Measurements from ENCODE around the gene MRPL4. TPM values are rescaled to one million over a fixed set of nuclear protein-coding genes. Genes with fewer than 3 reads are reported as not detected.
A peak's percentile ranks its signal among the peaks of the same experiment; 100 is the strongest.

MRPL4 gene
- 100 to 1,000 TPM in 1 of 2 donors, 10 to 100 TPM in 1; 79.1 to 140 TPM for total RNA-seq

- Mint-ChIP-seq H3K27me3 (no peaks in the 10 kb centered on the region), H3K27ac (peak within 1 kb of the TSS; percentile 84 to 92), H3K4me3 (peak within 1 kb of the TSS; percentile 96), H3K36me3 (peaks cover 9% of the 10 kb centered on the region), H3K4me1 (ENCODE audit: low read depth in 2 of 2) (peaks cover 13 to 14% of the 10 kb centered on the region in 2 donors), H3K9me3 (no peaks in the 10 kb centered on the region)
- DNase-seq (ENCODE audit: low spot score) (peak; percentile 98), ATAC-seq (peak; percentile 97 to 98)
These were observed at the start of gene MRPL4 for GRCh38 chr19:10251792-10252694. Gene MRPL4 (plus strand): TSS chr19:10252214. CDS start chr19:10252254, 40 bp downstream.

GRCh38 chr19:10203686-10204085 is 48.3 kb upstream of the MRPL4 start:
- no peak for ATAC-seq
- peak overlapping the region in 1 of 2 donors; percentile 59 for H3K27ac Mint-ChIP-seq
- H3K27me3 Mint-ChIP-seq: no peaks in the 10 kb centered on the region
- no peak overlapping the region for H3K4me3 Mint-ChIP-seq
- no peaks in the 10 kb centered on the region for H3K36me3 Mint-ChIP-seq
- DNase-seq (ENCODE audit: low spot score): no peak
- no peaks in the 10 kb centered on the region for H3K9me3 Mint-ChIP-seq
- peaks cover 5 to 6% of the 10 kb centered on the region in 2 donors for H3K4me1 Mint-ChIP-seq (ENCODE audit: low read depth in 2 of 2)

GRCh38 chr19:10205636-10206035 is 46.4 kb upstream of the MRPL4 start:
- H3K27me3 Mint-ChIP-seq: no peaks in the 10 kb centered on the region
- no peaks in the 10 kb centered on the region for H3K36me3 Mint-ChIP-seq
- H3K9me3 Mint-ChIP-seq: no peaks in the 10 kb centered on the region

GRCh38 chr19:10206226-10206885 is 45.7 kb upstream of the MRPL4 start:
- no peak overlapping the region for H3K27ac Mint-ChIP-seq
- DNase-seq (ENCODE audit: low spot score): no peak

More at GRCh38 chr19:10205636-10206035, 46.4 kb upstream of the MRPL4 start:
- no peak overlapping the region for H3K4me3 Mint-ChIP-seq
- DNase-seq (ENCODE audit: low spot score) (no peak), ATAC-seq (no peak)
- no peaks in the 10 kb centered on the region for H3K4me1 Mint-ChIP-seq (ENCODE audit: low read depth in 2 of 2)
- no peak overlapping the region for H3K27ac Mint-ChIP-seq

GRCh38 chr19:10207026-10207425 is 45.0 kb upstream of the MRPL4 start:
- H3K27ac Mint-ChIP-seq: no peak overlapping the region
- no peak overlapping the region for H3K4me3 Mint-ChIP-seq
- H3K4me1 Mint-ChIP-seq (ENCODE audit: low read depth in 2 of 2): no peaks in the 10 kb centered on the region
- no peaks in the 10 kb centered on the region for H3K36me3 Mint-ChIP-seq
- H3K9me3 Mint-ChIP-seq: no peaks in the 10 kb centered on the region
- DNase-seq (ENCODE audit: low spot score) (no peak), ATAC-seq (no peak)
- no peaks in the 10 kb centered on the region for H3K27me3 Mint-ChIP-seq

More at GRCh38 chr19:10206226-10206885, 45.7 kb upstream of the MRPL4 start:
- H3K36me3 Mint-ChIP-seq: no peaks in the 10 kb centered on the region
- H3K4me3 Mint-ChIP-seq: no peak overlapping the region
- ATAC-seq: no peak
- no peaks in the 10 kb centered on the region for H3K27me3 Mint-ChIP-seq
- H3K4me1 Mint-ChIP-seq (ENCODE audit: low read depth in 2 of 2): no peaks in the 10 kb centered on the region
- H3K9me3 Mint-ChIP-seq: no peaks in the 10 kb centered on the region

GRCh38 chr19:10209315-10209714 is 42.7 kb upstream of the MRPL4 start:
- Mint-ChIP-seq H3K27ac (no peak overlapping the region), H3K4me3 (no peak overlapping the region), H3K27me3 (no peaks in the 10 kb centered on the region), H3K4me1 (ENCODE audit: low read depth in 2 of 2) (no peaks in the 10 kb centered on the region), H3K36me3 (no peaks in the 10 kb centered on the region), H3K9me3 (no peaks in the 10 kb centered on the region)
- ATAC-seq (no peak), DNase-seq (ENCODE audit: low spot score) (no peak)

GRCh38 chr19:10211061-10211460 is 41.0 kb upstream of the MRPL4 start:
- no peak for DNase-seq (ENCODE audit: low spot score)
- ATAC-seq: no peak
- Mint-ChIP-seq H3K27ac (no peak overlapping the region), H3K9me3 (no peaks in the 10 kb centered on the region), H3K27me3 (no peaks in the 10 kb centered on the region), H3K36me3 (no peaks in the 10 kb centered on the region), H3K4me3 (no peak overlapping the region), H3K4me1 (ENCODE audit: low read depth in 2 of 2) (no peaks in the 10 kb centered on the region)

GRCh38 chr19:10211691-10212090 is 40.3 kb upstream of the MRPL4 start:
- no peaks in the 10 kb centered on the region for H3K27me3 Mint-ChIP-seq
- no peak for DNase-seq (ENCODE audit: low spot score)
- H3K27ac Mint-ChIP-seq: no peak overlapping the region
- no peak overlapping the region for H3K4me3 Mint-ChIP-seq
- no peaks in the 10 kb centered on the region for H3K9me3 Mint-ChIP-seq
- H3K36me3 Mint-ChIP-seq: no peaks in the 10 kb centered on the region
- H3K4me1 Mint-ChIP-seq (ENCODE audit: low read depth in 2 of 2): no peaks in the 10 kb centered on the region
- no peak for ATAC-seq

GRCh38 chr19:10214784-10215183 is 37.2 kb upstream of the MRPL4 start:
- Mint-ChIP-seq H3K4me3 (no peak overlapping the region), H3K27ac (no peak overlapping the region), H3K9me3 (no peaks in the 10 kb centered on the region), H3K36me3 (no peaks in the 10 kb centered on the region), H3K4me1 (ENCODE audit: low read depth in 2 of 2) (peaks cover 0 to 3% of the 10 kb centered on the region in 2 donors), H3K27me3 (no peaks in the 10 kb centered on the region)
- DNase-seq (ENCODE audit: low spot score): no peak
- ATAC-seq: no peak

- Mint-ChIP-seq H3K27ac (no peak overlapping the region), H3K4me3 (no peak overlapping the region), H3K27me3 (no peaks in the 10 kb centered on the region), H3K9me3 (no peaks in the 10 kb centered on the region), H3K36me3 (no peaks in the 10 kb centered on the region), H3K4me1 (ENCODE audit: low read depth in 2 of 2) (peaks cover 0 to 3% of the 10 kb centered on the region in 2 donors)
- DNase-seq (ENCODE audit: low spot score): no peak
- no peak for ATAC-seq
These were observed 34.9 kb upstream of the MRPL4 start for GRCh38 chr19:10217085-10217484.

GRCh38 chr19:10219678-10220077 is 32.3 kb upstream of the MRPL4 start:
- H3K36me3 Mint-ChIP-seq: no peaks in the 10 kb centered on the region
- H3K27ac Mint-ChIP-seq: no peak overlapping the region
- H3K27me3 Mint-ChIP-seq: no peaks in the 10 kb centered on the region
- ATAC-seq (peak; percentile 60 to 67), DNase-seq (ENCODE audit: low spot score) (no peak)
- no peaks in the 10 kb centered on the region for H3K9me3 Mint-ChIP-seq
- H3K4me3 Mint-ChIP-seq: no peak overlapping the region
- peaks cover 0 to 10% of the 10 kb centered on the region in 2 donors for H3K4me1 Mint-ChIP-seq (ENCODE audit: low read depth in 2 of 2)

GRCh38 chr19:10220695-10221094 is 31.3 kb upstream of the MRPL4 start:
- H3K4me3 Mint-ChIP-seq: no peak overlapping the region
- H3K27me3 Mint-ChIP-seq: no peaks in the 10 kb centered on the region
- H3K27ac Mint-ChIP-seq: no peak overlapping the region
- DNase-seq (ENCODE audit: low spot score): no peak
- H3K36me3 Mint-ChIP-seq: no peaks in the 10 kb centered on the region
- peaks cover 0 to 10% of the 10 kb centered on the region in 2 donors for H3K4me1 Mint-ChIP-seq (ENCODE audit: low read depth in 2 of 2)
- no peaks in the 10 kb centered on the region for H3K9me3 Mint-ChIP-seq
- no peak for ATAC-seq

- no peak overlapping the region for H3K4me3 Mint-ChIP-seq
- H3K9me3 Mint-ChIP-seq: no peaks in the 10 kb centered on the region
These were observed 29.7 kb upstream of the MRPL4 start for GRCh38 chr19:10222201-10222890.

More at GRCh38 chr19:10222201-10222890, 29.7 kb upstream of the MRPL4 start:
- DNase-seq (ENCODE audit: low spot score) (no peak), ATAC-seq (no peak)
- Mint-ChIP-seq H3K27ac (no peak overlapping the region), H3K36me3 (no peaks in the 10 kb centered on the region), H3K4me1 (ENCODE audit: low read depth in 2 of 2) (peaks cover 0 to 16% of the 10 kb centered on the region in 2 donors), H3K27me3 (no peaks in the 10 kb centered on the region)

Data from natural killer cell treated with Interleukin-12 subunit alpha and Interleukin-12 subunit beta and Interleukin-15 and Interleukin-18, amount 100 ng/mL, for 72 hours (primary cell).